NCI-H1105 treated with DMSO at 0.1 percent for 48 hours (cell line): ENCODE results near the gene TSPYL2.

Experiments used
- DNase-seq: peaks from one replicate; lab custom pipeline; 2025; lab: John Stamatoyannopoulos, UW

The TSPYL2 gene

DNA sequence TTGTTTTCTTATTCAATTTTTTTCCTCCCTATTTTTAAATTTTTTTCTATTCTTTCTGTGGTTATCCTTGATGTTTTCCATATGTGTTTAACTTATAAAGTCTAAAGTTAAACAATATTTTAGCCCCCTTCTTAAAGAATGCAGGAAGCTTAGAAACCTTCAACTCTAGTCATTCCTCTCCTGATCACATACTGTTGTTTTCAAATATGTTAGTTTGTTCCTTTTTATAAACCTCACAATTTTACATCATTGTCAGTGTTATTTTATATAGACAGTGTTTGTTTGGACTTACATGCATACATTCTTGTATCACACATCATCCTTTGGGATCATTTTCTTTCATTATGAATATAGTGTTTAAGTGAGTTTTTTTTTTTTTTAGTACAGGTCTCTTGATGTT is 43.3 kb downstream of the TSPYL2 start:
- no peak for DNase-seq

DNA sequence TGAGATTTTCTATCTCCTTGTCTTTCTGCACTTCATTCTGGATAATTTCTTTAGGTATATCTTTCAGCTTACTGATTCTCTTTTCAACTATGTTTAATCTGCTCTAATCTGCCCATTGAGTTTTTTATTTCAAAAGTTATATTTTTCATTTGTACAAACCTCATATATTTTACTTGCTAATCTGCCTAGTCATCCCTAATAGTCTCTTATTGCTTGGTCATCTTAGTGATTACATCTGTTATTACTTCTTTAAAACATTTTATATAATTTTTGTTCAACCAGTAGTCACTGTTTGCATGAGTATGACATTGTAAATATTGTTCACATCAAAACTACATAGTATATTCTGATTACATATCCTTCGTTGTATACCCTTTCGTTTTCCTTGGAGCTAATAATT is 44.2 kb downstream of the TSPYL2 start:
- DNase-seq, result no peak

DNA sequence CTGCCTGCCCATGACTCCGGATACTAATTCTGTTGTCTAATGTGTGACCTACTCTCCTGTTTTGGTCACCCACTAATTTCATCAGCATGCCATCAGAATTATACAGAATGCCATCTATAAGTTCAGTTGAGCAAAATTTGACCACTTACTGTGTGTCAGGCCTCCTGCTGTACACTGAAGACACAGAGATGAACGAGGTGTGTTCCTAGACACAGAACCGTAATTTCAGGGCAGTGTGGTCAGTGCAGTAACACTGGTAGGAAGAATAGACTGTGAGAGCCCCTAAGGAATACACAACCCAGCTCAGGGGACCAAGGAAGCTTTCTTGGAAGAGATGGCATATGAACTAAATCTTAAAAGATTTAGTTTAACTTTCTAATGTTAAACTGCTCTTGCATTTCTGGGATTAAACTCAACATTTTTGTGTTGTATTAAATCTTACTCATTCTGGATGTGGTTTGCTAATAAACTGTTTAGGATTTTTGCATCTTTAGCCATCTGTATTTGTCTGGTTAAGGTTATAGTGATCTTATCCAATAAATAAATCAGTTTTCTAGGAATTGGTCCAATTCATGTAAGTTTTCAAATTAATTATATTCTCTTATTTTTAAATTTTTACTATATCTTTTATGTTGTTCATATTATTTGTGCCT is 46.1 kb downstream of the TSPYL2 start:
- DNase-seq, result no peak

DNA sequence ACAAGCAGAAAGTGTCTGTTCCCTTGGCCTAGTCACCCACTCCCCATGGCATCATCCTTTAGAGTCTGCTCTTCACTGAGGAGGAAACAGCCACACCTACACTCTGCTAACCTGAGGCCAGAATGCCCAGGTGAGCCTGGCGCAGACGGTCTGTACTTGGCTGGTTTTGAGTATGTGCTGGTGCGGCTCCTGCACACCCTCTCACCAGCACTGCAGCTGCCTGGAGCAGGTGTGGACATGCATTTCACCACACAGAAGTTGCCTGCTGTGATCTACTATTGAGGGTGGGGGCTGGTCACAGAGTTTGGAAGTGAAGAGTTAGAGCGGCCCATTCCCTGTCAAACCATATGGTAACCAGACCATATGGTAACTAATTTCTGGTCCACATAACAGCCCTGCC is 51.2 kb downstream of the TSPYL2 start:
- DNase-seq, result no peak

DNA sequence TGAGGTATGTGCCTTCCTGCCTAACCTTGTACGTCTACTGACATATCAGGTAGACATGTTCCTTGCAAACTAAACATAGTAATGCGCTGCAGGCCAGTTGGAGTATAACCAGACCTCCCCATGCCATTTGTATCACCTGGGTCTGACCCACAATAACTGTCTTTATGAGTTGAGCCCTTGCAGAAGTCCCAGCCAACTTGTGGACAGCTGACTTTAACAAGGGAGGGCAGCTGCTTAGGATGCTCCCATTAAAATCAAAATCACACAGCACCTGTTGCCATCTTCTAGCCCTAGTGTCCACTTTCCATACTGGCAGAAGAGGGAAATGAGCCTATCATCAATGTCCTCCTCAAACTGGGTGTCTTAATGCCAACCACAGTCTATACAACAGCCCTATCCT is 53.4 kb downstream of the TSPYL2 start:
- DNase-seq, result no peak
